CD1c-positive myeloid dendritic cell (primary cell): ENCODE measurements around the gene DNAJC25.

Experiments used
- DNase-seq: peaks from one replicate; pipeline ENCODE4 v3.0.0-alpha.2; 2016; ENCODE audit errors: extremely low spot score

The DNAJC25 gene

GRCh38 chr9:111627260-111627963, 3.7 kb upstream of the DNAJC25 start:
- DNase-seq, result no peak

- DNase-seq, result no peak
These were observed 2.7 kb upstream of the DNAJC25 start for GRCh38 chr9:111628411-111628810.

- DNase-seq, result no peak
These were observed 761 bp upstream of the DNAJC25 start for GRCh38 chr9:111630182-111630963.

- DNase-seq, result no peak
These were observed 245 bp upstream of the DNAJC25 start for GRCh38 chr9:111630964-111631213.

GRCh38 chr9:111632060-111632459, 926 bp downstream of the DNAJC25 start:
- peak; percentile 61 for DNase-seq

GRCh38 chr9:111632695-111633388, 1.7 kb downstream of the DNAJC25 start:
- DNase-seq, result no peak

- no peak for DNase-seq
These were observed 2.2 kb downstream of the DNAJC25 start for GRCh38 chr9:111633389-111633736.

- DNase-seq, result no peak
These were observed 3.7 kb downstream of the DNAJC25 start for GRCh38 chr9:111634860-111635259.

GRCh38 chr9:111637421-111637950, 6.4 kb downstream of the DNAJC25 start:
- no peak for DNase-seq

GRCh38 chr9:111644195-111644772, 13.2 kb downstream of the DNAJC25 start:
- DNase-seq, result no peak

- no peak for DNase-seq
These were observed 14.7 kb downstream of the DNAJC25 start for GRCh38 chr9:111645806-111646205.

- no peak for DNase-seq
These were observed 15.3 kb downstream of the DNAJC25 start for GRCh38 chr9:111646417-111646816.

GRCh38 chr9:111648066-111648465, 16.9 kb downstream of the DNAJC25 start:
- DNase-seq, result peak; percentile 39

GRCh38 chr9:111649016-111649415, 17.9 kb downstream of the DNAJC25 start:
- DNase-seq, result no peak

GRCh38 chr9:111657051-111657450, 25.9 kb downstream of the DNAJC25 start:
- no peak for DNase-seq

- no peak for DNase-seq
These were observed 27.8 kb downstream of the DNAJC25 start for GRCh38 chr9:111658943-111659342.

- peak; percentile 14 for DNase-seq
These were observed 28.6 kb downstream of the DNAJC25 start for GRCh38 chr9:111659691-111660090.

GRCh38 chr9:111661150-111661801, 30.1 kb downstream of the DNAJC25 start, which contains the start of gene GNG10:
TSS of gene GNG10 (plus strand) at chr9:111661605. CDS start at chr9:111661635, 30 bp downstream.
- peak; percentile 74 for DNase-seq

- peak; percentile 60 for DNase-seq
These were observed 30.8 kb downstream of the DNAJC25 start for GRCh38 chr9:111661802-111662521.

- peak; percentile 15 for DNase-seq
These were observed 31.6 kb downstream of the DNAJC25 start for GRCh38 chr9:111662576-111663300.
